Colon (tissue), 2 donors: ENCODE results near the gene METAP1.
"Not testable (repeated sequence)": the region's sequence is repeated elsewhere in the genome, so short reads cannot be mapped to it uniquely, and the experiment has no call there.

Source experiments
- FAIRE-seq: peaks from 2 replicates; lab custom pipeline; 2012; peaks lifted over from hg19 to GRCh38; lab: Jason Lieb, UNC
- donor health status: control.
- donor health status: control.

METAP1 gene

GRCh38 chr4:99059550-99059949 is 64.0 kb downstream of the METAP1 start:
- no peak for FAIRE-seq

- FAIRE-seq, result no peak
Observed at GRCh38 chr4:99061048-99061700, 65.7 kb downstream of the METAP1 start.

GRCh38 chr4:99062120-99062519 is 66.6 kb downstream of the METAP1 start:
- FAIRE-seq, result no peak

GRCh38 chr4:99065521-99065920 is 70.0 kb downstream of the METAP1 start:
- not testable (repeated sequence) for FAIRE-seq

- no peak for FAIRE-seq
Observed at GRCh38 chr4:99067617-99068016, 72.1 kb downstream of the METAP1 start.

- no peak for FAIRE-seq
Observed at GRCh38 chr4:99071159-99071558, 75.6 kb downstream of the METAP1 start.

GRCh38 chr4:99074816-99075215 is 79.3 kb downstream of the METAP1 start:
- FAIRE-seq, result no peak

GRCh38 chr4:99076292-99076976 is 80.9 kb downstream of the METAP1 start:
- FAIRE-seq, result no peak

- FAIRE-seq, result no peak
Observed at GRCh38 chr4:99077177-99077576, 81.7 kb downstream of the METAP1 start.

GRCh38 chr4:99078336-99078735 is 82.8 kb downstream of the METAP1 start:
- FAIRE-seq, result no peak

- FAIRE-seq, result no peak
Observed at GRCh38 chr4:99078931-99079624, 83.6 kb downstream of the METAP1 start.

- no peak for FAIRE-seq
Observed at GRCh38 chr4:99079625-99080295, 84.2 kb downstream of the METAP1 start.

GRCh38 chr4:99080869-99081268 is 85.3 kb downstream of the METAP1 start:
- FAIRE-seq, result not testable (repeated sequence)

- no peak for FAIRE-seq
Observed at GRCh38 chr4:99082192-99082591, 86.7 kb downstream of the METAP1 start.

- FAIRE-seq, result no peak
Observed at GRCh38 chr4:99084595-99084994, 89.1 kb downstream of the METAP1 start.

GRCh38 chr4:99088023-99088449 is 92.5 kb downstream of the METAP1 start:
- FAIRE-seq, result no peak

- FAIRE-seq, result no peak
Observed at GRCh38 chr4:99088481-99089365, 93.2 kb downstream of the METAP1 start, which contains the start of gene ADH5. TSS of gene ADH5 (minus strand) at chr4:99088788. CDS start at chr4:99088700, 88 bp downstream.

- no peak for FAIRE-seq
Observed at GRCh38 chr4:99090481-99091215, 95.1 kb downstream of the METAP1 start.

- no peak for FAIRE-seq
Observed at GRCh38 chr4:99091216-99091575, 95.7 kb downstream of the METAP1 start.

- not testable (repeated sequence) for FAIRE-seq
Observed at GRCh38 chr4:99091841-99092240, 96.3 kb downstream of the METAP1 start.

- no peak for FAIRE-seq
Observed at GRCh38 chr4:99099311-99099710, 103.8 kb downstream of the METAP1 start.
